Epithelial cell of proximal tubule (primary cell): ENCODE measurements around the gene ARID3B. TPM values are rescaled to one million over a fixed set of nuclear protein-coding genes. Genes with fewer than 3 reads are reported as not detected.

Experiments
- DNase-seq: peaks from one replicate; pipeline ENCODE4 v3.0.0-alpha.2; 2011; ENCODE audit warnings: low read depth
- H3K4me3 ChIP-seq: 2 replicates; pipeline ENCODE4 v1.5.1; 2011; ENCODE audit warnings: low read depth, mild to moderate bottlenecking, low read length
- total RNA-seq: library from RNA; depleted of rRNA; stranded (reverse); fragments of >200 nt; gene quantifications from 2 replicates; pipeline ENCODE4 v1.2.3, GENCODE V29; 2015
- TF ChIP-seq, protein P1 (sequence below): conservative IDR thresholded peaks from 2 replicates; pipeline ENCODE4 v1.5.1; 2012; ENCODE audit warnings: low read depth, mild to moderate bottlenecking, low read length

The ARID3B gene
- total RNA-seq, 1 donor from 2014 or later: 22.4 TPM

DNA sequence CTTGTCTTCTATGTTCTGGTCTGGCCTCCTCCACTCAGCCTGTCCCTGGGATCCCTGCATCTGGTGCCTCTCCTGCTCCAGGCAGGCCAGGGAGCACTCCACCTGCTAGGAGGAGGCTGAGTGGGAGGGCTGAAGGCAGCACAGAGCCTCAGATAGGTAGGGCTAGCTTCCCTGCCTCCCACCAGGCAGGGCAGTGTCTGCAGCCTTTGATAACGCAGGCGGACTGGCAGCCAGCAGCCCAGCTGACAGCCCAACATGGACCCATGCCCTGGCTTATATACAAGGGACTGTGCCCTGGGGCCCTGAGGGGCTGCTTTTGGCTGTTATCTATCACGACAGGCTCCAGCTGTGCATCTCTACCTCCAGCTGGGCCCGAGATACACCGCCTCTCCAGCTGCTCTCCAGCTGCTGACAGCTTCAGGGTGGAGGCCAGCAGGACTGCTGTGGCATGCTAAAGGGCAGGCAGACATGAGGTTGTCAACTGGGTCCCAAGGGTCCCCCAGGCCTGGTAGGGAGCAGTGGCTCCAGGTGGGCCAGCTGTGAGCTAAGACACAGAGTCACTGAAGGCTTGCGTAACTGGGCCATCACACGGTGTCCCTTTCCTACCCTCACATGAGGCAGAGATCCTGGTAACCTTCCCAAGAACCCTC is 69.4 kb downstream of the ARID3B start:
- no peak overlapping the region for H3K4me3 ChIP-seq
- no peak for DNase-seq
- TF ChIP-seq, protein P1, sequence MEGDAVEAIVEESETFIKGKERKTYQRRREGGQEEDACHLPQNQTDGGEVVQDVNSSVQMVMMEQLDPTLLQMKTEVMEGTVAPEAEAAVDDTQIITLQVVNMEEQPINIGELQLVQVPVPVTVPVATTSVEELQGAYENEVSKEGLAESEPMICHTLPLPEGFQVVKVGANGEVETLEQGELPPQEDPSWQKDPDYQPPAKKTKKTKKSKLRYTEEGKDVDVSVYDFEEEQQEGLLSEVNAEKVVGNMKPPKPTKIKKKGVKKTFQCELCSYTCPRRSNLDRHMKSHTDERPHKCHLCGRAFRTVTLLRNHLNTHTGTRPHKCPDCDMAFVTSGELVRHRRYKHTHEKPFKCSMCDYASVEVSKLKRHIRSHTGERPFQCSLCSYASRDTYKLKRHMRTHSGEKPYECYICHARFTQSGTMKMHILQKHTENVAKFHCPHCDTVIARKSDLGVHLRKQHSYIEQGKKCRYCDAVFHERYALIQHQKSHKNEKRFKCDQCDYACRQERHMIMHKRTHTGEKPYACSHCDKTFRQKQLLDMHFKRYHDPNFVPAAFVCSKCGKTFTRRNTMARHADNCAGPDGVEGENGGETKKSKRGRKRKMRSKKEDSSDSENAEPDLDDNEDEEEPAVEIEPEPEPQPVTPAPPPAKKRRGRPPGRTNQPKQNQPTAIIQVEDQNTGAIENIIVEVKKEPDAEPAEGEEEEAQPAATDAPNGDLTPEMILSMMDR: no peak

DNA sequence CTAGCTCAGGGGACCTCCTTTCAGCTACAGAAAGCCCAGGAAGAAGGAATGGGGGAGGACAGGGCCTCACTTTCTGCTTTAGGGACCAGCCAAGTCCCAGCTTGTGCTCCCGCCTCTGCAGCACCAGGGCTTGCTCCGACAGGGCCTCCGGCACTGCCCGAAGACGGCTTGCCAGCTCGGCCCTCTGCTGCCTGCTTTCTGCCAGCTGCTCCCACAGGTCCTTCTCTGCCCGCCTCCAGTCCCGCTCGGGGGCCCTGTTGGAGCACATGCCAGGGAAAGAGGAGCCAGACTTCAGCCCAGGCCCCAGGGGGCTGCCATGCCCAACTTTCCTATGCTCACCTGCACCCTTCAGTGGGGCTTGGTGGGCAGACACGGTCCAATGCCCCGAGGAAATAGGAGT is 70.3 kb downstream of the ARID3B start:
- no peak overlapping the region for H3K4me3 ChIP-seq
- DNase-seq: no peak
- TF ChIP-seq, protein P1: no peak

DNA sequence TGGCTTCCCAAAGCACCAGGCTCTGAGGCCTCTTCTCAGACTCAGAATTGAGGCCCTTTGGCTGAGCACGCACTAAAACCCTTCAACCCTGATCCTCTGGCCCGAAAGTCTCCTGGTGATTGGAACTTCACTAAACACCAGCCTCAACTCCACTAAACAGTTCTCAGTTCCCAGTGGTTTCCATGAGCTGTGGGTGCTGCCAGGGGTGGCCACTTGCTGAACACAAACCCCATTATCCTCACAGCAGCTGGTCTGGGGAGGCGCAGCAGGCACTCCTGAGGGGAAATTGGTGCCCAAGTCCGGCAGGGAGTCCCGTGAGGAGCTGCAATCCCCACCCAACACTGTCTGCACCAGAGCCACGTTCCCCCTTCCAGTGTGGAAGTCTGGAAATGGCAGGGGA is 70.8 kb downstream of the ARID3B start:
- DNase-seq: no peak
- H3K4me3 ChIP-seq: no peak overlapping the region
- TF ChIP-seq, protein P1: no peak

DNA sequence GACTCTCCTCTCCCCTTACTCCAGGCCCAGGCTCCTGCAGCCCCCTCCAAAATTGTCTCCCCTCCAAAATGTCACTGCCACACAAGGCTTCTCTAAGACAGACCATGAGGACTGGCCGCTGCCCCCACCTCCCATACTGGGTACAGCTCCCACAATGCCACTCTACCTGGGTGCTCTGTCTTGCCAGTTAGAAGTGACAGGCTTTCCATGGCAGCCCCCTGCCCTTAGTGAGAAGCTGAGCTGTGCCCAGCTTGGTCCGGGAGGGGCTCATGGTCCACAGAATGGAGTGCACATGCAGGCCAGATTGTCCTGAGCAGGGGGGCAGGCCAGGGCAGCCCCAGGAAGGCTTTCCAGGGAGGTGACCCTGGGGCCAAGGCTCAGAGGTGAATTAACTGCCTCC is 71.7 kb downstream of the ARID3B start:
- DNase-seq: no peak
- no peak overlapping the region for H3K4me3 ChIP-seq
- TF ChIP-seq, protein P1: no peak

DNA sequence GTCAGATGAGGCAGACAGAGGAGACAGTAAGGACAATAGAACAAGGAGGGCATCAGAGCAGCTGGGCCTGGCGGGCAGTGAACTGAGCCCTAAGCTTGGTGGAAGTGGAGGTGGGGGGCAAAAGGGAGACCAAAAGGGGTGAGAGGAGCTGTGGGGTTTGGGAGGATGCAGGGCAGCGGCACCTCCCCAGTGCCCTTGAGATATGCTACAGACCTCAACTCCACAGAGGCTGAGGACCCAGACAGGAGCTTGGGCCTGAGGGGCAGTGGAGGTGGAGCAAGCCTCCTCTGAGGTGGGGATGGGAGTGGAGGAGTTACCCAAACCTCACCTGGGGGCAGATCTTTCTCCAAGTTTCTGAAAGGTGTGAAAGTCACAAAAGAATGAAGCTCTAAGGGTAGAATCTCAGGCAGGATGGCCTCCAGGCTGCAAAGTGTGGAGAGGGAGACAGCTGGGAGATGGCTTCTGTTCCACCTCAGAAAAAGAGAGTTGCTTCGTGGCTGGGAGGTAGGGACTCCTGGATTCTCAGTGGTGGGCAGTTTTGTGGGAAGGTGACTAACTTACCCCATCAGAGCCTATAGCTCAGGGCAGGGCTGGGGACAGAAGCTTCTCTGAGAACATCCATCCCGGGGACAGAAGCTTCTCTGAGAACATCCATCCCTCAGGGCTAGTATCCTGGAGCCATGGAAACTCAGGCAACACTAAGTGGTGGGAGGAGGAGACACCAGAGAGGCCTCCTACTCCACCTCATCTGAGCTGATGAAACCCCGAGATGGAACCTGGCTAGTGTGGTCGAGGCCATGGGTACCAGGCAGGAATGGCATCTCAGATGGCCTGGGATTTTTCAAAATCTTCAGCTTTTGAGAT is 72.3 kb downstream of the ARID3B start:
- H3K4me3 ChIP-seq: no peak overlapping the region
- no peak for DNase-seq
- TF ChIP-seq, protein P1: no peak

DNA sequence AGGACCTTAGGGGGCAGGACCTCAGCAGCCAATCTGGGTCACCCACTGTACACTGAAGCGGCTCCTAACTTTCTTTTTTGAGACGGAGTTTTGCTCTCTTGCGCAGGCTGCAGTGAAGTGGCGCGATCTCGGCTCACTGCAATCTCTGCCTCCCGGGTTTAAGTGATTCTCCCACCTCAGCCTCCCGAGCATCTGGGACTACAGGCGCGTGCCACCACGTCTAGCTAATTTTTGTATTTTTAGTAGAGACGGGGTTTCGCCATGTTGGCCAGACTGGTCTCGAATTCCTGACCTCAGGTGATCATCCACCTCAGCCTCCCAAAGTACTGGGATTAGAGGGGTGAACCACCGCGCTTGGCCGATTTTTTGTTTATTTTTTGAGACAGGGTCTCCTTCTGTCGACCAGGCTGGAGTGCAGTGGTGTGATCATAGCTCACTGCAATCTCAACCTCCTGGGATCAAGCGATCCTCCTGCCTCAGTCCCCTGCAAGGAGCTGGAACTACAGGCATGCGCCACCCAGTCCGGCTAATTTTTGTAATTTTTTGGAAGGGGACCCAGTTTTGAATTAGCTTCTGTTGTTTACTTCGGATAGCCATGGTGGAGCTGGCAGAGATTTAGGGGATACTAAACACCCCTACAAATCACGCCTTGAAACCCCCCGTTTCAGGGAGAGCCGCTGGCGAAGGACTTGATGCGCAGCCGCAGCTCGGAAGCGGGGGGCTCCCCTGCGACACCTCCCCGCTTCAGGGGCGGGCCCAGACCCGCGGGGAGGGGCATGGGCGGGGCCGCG is 73.1 kb downstream of the ARID3B start:
- TF ChIP-seq, protein P1: no peak
- peak overlapping the region; percentile 100 for H3K4me3 ChIP-seq
- DNase-seq: no peak
